ENCODE results near the gene FGF8. TPM values are rescaled to one million over a fixed set of nuclear protein-coding genes. Genes with fewer than 3 reads are reported as not detected.
A peak's percentile ranks its signal among the peaks of the same experiment; 100 is the strongest.

Gene FGF8
- total and polyA plus RNA-seq, 2 of the 13 experiments (the other 11 are each of a cell fraction or from before 2014, with no cell fraction given) = not detected

DNA sequence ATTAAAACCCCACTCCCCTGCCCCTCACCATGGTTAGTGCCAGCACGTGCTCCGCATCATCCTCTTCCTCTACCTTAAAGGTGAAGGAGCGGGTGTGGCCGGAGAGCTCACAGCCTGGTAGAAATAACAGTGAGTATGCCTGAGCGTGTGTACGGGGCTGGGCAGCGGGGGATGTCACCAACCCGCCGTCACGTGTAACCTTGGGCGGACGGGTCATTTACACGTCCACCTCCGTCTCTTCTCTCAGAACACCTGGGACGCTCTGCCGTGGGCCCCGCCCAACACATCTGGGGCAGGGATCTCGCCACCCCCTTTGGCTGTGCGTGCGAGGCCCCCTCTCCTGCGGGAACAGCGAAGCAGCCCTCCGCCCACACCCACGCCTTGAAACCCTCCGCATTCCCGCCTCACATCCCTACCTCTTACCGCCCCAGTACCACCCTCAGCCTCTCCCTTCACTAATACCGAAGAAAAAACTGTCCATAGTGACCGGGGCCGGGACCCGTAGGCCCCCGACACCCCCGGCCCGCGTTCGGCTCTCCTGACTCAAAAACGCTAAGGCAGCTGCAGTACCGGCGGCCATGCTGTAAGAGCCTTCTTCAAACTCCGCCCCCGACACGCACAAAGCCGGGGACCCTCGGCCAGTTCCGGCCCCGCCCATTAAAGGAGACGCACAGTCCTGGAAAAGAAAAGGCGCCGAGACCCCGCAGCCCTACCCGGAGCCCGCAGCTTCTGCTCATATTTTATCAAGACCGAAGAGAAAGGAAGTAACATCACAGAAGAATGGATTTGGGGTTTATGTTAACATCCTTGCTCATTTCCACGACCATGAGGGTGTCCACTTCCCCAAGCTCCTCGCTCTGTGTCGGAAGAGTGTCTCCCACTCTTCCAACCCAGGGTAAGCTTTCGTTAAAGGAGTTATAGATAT lies 7.2 kb upstream of the FGF8 start, which contains the start of gene NPM3 (continued):
- TF ChIP-seq, protein P1, sequence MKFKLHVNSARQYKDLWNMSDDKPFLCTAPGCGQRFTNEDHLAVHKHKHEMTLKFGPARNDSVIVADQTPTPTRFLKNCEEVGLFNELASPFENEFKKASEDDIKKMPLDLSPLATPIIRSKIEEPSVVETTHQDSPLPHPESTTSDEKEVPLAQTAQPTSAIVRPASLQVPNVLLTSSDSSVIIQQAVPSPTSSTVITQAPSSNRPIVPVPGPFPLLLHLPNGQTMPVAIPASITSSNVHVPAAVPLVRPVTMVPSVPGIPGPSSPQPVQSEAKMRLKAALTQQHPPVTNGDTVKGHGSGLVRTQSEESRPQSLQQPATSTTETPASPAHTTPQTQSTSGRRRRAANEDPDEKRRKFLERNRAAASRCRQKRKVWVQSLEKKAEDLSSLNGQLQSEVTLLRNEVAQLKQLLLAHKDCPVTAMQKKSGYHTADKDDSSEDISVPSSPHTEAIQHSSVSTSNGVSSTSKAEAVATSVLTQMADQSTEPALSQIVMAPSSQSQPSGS (CRISPR knock-in tag; IDR thresholded peaks at IDR 0.05) = 0 out of 2 replicates have a peak, but pooled peaks have one; percentile 25
- TF ChIP-seq, protein P2, sequence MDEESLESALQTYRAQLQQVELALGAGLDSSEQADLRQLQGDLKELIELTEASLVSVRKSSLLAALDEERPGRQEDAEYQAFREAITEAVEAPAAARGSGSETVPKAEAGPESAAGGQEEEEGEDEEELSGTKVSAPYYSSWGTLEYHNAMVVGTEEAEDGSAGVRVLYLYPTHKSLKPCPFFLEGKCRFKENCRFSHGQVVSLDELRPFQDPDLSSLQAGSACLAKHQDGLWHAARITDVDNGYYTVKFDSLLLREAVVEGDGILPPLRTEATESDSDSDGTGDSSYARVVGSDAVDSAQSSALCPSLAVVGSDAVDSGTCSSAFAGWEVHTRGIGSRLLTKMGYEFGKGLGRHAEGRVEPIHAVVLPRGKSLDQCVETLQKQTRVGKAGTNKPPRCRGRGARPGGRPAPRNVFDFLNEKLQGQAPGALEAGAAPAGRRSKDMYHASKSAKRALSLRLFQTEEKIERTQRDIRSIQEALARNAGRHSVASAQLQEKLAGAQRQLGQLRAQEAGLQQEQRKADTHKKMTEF (CRISPR knock-in tag; IDR thresholded peaks at IDR 0.05) = peak; percentile 57; the same call in 1 of the 2 replicates
- TF ChIP-seq HOXA5 (CRISPR knock-in tag; IDR thresholded peaks at IDR 0.05) = peak; percentile 22; the same call in 1 of the 2 replicates
- TF ChIP-seq SRY (CRISPR knock-in tag; IDR thresholded peaks at IDR 0.05) = 0 out of 2 replicates have a peak, but pooled peaks have one; percentile 48
- TF ChIP-seq MEF2D (CRISPR knock-in tag; IDR thresholded peaks at IDR 0.05) = peak; percentile 71; the same call in 1 of the 2 replicates
- no peak for TF ChIP-seq CCDC6 (CRISPR knock-in tag; IDR thresholded peaks at IDR 0.05)
- 0 out of 2 replicates have a peak, but pooled peaks have one; percentile 25 for TF ChIP-seq KAT7 (CRISPR knock-in tag; IDR thresholded peaks at IDR 0.05; ENCODE audit: borderline replicate concordance)
- TF ChIP-seq SP4 (CRISPR knock-in tag; IDR thresholded peaks at IDR 0.05) = peak; percentile 84
- TF ChIP-seq ZNF496 (CRISPR knock-in tag; IDR thresholded peaks at IDR 0.05; ENCODE audit: insufficient replicate concordance) = no peak
- peak; percentile 82 for TF ChIP-seq POLR2G (IDR thresholded peaks at IDR 0.05; ENCODE audit: low read depth, low read length)
- no peak for TF ChIP-seq ZNF124 (CRISPR knock-in tag; IDR thresholded peaks at IDR 0.05)
- TF ChIP-seq SOX5 (CRISPR knock-in tag; IDR thresholded peaks at IDR 0.05; ENCODE audit: borderline replicate concordance) = 0 out of 2 replicates have a peak, but pooled peaks have one; percentile 8
- TF ChIP-seq LCORL (IDR thresholded peaks at IDR 0.05) = no peak
- TF ChIP-seq LCORL (CRISPR knock-in tag; IDR thresholded peaks at IDR 0.05) = 0 out of 2 replicates have a peak, but pooled peaks have one; percentile 46
- TF ChIP-seq, protein P3, sequence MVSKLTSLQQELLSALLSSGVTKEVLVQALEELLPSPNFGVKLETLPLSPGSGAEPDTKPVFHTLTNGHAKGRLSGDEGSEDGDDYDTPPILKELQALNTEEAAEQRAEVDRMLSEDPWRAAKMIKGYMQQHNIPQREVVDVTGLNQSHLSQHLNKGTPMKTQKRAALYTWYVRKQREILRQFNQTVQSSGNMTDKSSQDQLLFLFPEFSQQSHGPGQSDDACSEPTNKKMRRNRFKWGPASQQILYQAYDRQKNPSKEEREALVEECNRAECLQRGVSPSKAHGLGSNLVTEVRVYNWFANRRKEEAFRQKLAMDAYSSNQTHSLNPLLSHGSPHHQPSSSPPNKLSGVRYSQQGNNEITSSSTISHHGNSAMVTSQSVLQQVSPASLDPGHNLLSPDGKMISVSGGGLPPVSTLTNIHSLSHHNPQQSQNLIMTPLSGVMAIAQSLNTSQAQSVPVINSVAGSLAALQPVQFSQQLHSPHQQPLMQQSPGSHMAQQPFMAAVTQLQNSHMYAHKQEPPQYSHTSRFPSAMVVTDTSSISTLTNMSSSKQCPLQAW (CRISPR knock-in tag; IDR thresholded peaks at IDR 0.05) = no peak; the same call in 1 of the 2 replicates
- no peak for TF ChIP-seq ZNF549 (CRISPR knock-in tag; IDR thresholded peaks at IDR 0.05)
- no peak for TF ChIP-seq RAD51 (IDR thresholded peaks at IDR 0.05; ENCODE audit: borderline replicate concordance)
- no peak for TF ChIP-seq TOPORS (CRISPR knock-in tag; IDR thresholded peaks at IDR 0.05)
- TF ChIP-seq BORCS8-MEF2B (CRISPR knock-in tag; IDR thresholded peaks at IDR 0.05) = no peak
- peak; percentile 19; the same call in 1 of the 2 replicates for TF ChIP-seq NR2F6 (IDR thresholded peaks at IDR 0.05)
- no peak for TF ChIP-seq NR2F6 (CRISPR knock-in tag; IDR thresholded peaks at IDR 0.05)
- no peak for TF ChIP-seq ZNF10 (CRISPR knock-in tag; IDR thresholded peaks at IDR 0.05; ENCODE audit: borderline replicate concordance, low read depth)
- TF ChIP-seq ZFY (CRISPR knock-in tag; IDR thresholded peaks at IDR 0.05) = peak; percentile 47
- TF ChIP-seq PHF5A (CRISPR knock-in tag; IDR thresholded peaks at IDR 0.05; ENCODE audit: low read depth, unreplicated experiment) = peak; percentile 27
- no peak for TF ChIP-seq EP300 (IDR thresholded peaks at IDR 0.05; ENCODE audit: low read depth in 2 of 2, low read length in 2 of 2)
- no peak; the same call in 1 of the 2 replicates for TF ChIP-seq EP300 (CRISPR knock-in tag; IDR thresholded peaks at IDR 0.05; ENCODE audit: borderline replicate concordance)
- TF ChIP-seq TAF1 (CRISPR knock-in tag; IDR thresholded peaks at IDR 0.05) = peak; percentile 64; the same call in 1 of the 2 replicates
- 0 out of 2 replicates have a peak, but pooled peaks have one; percentile 10 for TF ChIP-seq ZNF792 (CRISPR knock-in tag; IDR thresholded peaks at IDR 0.05)
